HG02973 (cell line): ENCODE results near the gene TMEM109.

Experiments used
- ATAC-seq: cut with Tn5 transposase; IDR thresholded peaks from one replicate; pipeline ENCODE4 v1.9.1; 2021; ENCODE audit warnings: moderate library complexity; ENCODE audit not compliant: unreplicated experiment

The TMEM109 gene

DNA sequence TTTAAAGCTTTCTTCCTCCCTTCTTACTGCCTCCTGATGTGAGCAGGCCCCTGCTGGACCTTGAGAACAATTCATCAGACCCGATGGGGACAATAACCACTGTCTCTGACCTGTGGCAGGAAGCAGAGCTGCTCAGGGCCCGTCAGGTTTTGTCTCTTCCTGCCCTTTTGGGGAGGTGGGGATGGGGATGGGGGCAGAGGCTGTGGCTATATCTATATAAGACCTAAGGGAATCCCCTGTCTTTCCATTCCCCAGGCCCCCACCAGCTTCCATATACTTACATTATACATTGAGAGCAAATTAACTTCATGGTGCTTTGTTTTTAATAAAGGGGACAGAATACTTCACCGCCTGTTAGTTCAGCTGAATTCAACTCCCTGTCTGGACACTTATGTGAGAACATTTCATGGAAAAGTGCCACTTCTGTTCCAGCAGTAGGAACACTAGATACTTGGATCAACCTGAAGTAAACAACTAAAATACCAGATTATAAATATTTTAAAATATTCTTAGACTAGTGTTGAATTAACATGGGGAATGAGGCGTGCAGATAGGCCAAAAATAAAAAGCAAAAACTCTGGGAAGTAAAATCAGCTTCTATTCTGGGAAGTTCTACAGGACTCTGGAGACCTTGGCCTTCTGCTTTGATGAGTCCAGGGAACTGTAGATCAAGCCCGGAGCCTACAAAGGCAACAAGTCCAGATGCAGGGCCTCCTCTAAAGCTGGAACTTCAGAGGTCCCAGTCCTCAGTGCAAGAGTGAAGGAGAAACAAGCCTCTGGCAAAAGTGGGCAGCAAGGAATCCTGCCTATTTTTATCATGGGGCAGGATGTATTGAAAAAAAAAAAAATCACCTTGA is 35.5 kb upstream of the TMEM109 start:
- no peak for ATAC-seq

GRCh38 chr11:60879104-60879503 is 34.9 kb upstream of the TMEM109 start:
- ATAC-seq = no peak

DNA sequence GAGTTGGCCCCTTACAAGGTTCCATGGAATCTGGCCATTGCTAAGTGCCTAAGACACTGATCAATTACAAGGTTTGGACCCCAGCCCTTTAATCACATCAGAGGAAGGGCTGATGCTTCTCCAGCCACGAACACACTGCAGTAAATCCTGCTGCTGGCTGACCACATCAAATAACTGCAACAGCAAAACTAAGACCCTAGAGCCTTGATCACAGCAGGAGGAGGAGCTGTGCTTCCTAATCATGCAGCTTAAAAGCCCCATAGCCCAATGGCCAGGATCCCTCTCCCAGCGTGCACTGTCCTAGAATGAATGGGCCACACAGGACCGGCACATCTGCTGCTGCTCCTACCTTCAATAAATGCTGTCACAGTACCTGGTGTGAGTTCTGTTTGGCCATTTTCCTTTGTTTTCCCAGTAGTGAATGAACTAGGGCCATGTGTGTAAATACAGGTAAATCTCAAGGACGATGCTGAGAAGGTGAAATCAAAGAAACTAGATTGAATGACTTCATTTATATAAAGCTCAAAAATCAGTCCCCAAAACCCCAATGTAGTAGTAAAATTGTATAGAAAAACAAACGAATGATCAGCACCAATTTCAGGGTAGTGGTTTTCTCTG is 33.9 kb upstream of the TMEM109 start:
- no peak for ATAC-seq

DNA sequence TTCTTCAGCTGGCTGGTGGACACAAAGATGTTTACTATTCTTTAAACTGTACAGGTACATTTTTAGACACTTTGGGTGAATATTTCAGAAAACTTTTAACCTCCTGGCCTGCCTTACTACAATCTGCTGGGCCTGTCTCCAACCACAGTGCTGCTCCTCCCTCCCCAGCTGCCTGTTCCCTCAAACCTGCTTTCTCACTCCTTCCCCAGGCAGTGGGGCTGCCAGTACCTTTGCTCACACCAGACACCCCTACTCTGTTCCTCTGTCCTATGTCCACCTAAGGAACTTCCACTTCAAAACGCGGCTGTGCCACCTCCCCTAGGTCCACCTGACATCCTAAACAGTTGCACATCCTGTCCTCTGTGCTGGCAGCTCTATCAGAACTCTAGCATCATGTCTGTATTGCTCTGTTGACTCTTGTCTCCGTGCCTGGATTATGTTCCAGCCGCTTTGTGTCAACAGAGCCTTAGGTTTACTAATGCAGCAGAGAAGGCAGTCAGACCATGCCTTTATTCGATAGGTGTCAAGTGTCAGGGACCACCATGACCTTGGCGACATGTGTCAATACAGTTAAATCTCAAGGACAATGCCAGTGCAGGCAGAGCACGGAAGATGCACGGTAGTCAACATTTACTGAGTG is 33.2 kb upstream of the TMEM109 start:
- ATAC-seq = no peak

GRCh38 chr11:60887556-60887955 is 26.4 kb upstream of the TMEM109 start:
- no peak for ATAC-seq

GRCh38 chr11:60889869-60890311 is 24.1 kb upstream of the TMEM109 start:
- ATAC-seq = no peak

DNA sequence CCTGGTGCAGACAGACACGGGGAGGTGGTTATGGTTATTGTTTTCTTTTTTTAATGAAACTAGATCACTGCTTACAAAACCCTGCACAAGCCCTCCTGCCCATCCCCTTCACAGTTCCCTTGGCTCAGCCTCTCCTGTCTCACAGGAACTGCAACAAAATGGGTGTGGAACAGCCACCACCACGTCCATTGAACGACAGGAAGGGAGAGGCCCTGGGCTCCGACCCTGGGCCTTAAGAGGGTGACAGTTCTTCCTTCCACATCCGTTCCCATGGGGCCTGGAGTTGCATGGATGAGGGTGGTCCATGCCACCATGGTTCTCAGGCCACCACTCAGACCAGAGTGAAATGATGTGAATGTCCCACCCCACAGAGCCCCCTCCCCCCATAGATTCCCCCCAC is 23.3 kb upstream of the TMEM109 start:
- no peak for ATAC-seq

DNA sequence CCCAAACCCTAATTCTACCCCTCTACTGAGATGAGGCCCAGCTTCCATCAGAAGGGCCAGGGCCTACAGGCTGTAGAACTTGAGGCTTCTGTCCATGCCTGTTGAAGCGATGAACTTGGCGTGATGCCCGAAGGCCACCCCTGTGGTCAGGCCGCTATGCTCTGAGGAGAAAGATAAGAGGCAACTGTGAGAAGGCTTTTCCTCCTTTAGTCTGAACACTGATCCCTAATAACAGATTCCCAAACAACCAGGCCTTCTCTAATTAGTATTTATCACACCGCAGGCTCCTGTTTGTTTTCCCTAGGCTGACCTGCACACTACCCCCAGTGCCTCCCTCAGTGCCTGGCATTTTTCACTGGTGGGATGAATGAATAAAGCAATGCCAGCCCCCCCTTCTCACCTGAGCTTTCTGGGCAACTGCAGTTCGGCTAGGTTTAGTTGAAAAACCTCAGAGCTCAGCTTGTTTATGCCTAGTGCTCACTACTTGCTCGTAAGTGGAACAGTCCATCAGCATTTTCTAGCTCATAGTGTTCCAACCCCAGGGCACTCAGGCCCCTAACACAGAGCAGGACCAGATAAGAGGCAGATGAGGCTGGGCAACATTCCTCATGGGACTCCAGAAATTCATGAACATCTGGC is 22.7 kb upstream of the TMEM109 start:
- no peak for ATAC-seq

GRCh38 chr11:60895687-60896086 is 18.3 kb upstream of the TMEM109 start:
- no peak for ATAC-seq

- no peak for ATAC-seq
These were observed 16.5 kb upstream of the TMEM109 start for GRCh38 chr11:60897496-60897895.

DNA sequence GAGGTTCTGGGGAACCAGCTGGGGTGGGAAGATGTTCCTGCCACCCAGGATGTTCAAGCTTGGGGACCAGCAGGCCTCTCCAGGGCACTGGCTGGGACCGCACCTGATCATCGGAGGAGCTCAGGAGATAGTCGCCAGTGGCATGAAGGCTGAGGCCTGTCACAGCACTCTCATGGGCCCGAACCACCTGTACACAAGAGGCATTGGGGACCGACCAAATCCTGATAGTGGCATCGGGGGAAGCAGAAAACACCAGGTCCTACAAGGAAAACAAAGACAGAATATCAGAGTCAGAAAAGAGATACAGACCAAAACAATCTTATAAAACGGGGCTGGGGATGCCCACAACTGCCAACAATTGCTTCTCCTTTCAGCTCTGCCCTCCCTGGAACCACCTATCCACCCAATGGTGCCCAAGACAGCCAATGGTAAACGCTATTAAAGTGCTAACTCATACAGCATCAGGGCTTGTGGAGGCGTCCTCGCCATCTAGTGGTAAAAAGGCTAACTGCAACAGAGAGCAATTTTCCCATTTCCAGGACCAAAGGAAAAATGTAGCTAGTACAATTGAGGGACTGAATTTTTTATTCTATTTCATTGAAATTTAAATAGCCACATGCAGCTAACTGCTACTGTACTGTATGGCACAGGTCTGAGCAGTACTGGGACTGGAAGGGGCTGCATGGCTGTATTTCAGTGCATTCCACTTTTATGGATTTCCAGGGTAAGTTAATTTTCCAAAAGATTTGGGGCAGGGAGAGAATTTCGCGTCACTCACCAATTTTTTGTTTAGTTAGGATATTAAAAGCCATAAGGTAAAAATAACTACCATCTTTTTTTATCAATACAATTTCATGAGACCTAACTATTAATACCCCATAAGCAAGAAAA is 14.7 kb upstream of the TMEM109 start:
- no peak for ATAC-seq

DNA sequence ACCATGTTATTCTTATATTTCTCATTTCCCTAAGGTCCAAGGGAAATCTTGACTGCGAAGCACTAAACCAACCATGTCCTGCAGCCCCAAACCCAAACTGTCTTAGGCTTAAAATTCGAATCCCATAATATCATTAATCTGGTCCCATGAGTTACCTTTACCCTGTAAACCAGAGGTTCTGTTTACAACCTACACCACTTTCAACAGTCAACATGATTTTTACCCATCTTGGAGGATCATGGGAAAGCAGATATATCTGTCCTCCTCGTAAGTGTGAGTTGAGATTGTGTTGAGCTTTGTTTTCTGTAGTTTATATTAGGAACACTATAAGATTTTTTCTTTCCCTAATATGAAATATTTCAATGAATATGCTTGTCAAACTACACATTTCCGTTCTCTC is 14.0 kb upstream of the TMEM109 start:
- ATAC-seq = no peak

DNA sequence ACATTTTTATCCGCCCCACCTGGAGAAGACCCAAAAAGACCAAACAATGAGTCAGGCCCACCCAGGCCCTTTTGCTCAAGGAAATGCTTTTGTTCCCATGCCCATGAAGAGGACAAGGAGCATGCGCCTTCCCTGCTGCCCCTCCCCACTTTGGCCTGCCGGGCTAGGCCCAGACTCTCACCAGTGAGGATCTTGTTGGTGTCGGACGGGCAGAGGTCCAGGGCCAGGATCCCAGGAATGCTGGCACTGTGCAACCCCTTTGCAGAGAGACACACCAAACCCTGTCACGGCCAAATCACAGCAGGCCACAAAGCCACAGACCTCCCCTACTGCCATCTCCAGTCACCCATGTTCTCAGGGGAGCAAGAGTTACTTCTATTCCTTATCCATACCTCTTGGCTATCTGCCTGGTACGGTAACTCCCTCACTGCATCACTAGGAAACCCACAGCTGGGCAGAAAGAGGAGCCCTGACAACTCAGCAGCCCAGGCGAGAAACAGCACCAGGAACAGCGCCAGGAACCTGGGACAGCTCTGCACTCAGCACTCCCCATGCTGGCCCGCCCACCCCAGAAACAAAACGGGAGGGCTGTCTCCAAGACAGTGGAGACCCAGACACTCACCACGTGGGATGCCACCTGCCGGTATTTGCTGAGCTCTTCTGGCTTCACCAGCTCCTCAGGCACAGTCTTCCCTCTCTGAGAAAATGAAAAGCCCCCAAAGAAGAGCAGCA is 13.1 kb upstream of the TMEM109 start:
- ATAC-seq = no peak

- ATAC-seq = no peak
These were observed 11.3 kb upstream of the TMEM109 start for GRCh38 chr11:60902625-60903024.

GRCh38 chr11:60905047-60905446 is 8.9 kb upstream of the TMEM109 start:
- ATAC-seq = no peak

GRCh38 chr11:60905551-60906113 is 8.3 kb upstream of the TMEM109 start:
- no peak for ATAC-seq

DNA sequence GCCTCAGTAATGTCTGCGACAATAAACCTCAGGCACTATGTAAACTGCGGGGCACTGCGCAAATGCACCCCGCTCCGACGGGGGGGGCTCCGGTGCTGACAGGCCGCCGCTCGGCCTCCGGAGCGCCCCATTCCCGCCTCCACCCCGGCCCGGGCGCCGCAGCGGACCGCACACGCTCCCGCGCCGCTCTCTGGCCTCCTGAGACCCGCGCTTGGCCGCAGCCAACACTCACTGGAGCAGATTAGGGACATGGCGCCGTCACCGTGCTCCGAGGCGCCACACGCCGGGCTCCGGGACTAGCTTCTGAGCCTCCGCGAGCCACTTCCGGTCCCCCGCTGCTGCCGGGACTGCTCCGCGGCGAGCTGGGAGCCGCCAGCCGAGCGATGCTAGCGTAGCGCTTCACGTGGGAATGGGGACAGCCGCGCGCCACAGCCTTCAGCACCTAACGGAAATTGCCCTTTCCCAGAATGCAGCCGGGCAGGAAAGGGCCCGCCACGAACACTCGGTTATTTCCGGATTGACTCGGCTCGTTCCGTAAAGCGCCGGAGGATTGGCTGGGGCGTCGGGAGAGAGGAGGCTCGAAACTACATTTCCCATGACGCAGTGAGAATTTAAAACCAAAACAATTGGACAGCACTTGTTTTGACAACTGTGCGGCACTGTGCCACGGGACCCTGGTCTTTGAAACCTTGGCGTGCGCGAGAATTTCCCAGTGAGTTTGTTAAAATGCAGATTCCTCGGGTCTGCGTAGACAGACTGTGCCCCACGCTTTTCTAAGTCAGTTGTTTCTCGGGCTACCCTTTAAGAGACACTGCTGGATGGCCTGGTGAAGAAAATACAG is 7.6 kb upstream of the TMEM109 start, which contains the start of gene PRPF19:
TSS of gene PRPF19 (minus strand) at position 454 of the 841 bp plus-strand sequence. CDS start at position 251, 203 bp downstream.
- ATAC-seq = peak; percentile 61

DNA sequence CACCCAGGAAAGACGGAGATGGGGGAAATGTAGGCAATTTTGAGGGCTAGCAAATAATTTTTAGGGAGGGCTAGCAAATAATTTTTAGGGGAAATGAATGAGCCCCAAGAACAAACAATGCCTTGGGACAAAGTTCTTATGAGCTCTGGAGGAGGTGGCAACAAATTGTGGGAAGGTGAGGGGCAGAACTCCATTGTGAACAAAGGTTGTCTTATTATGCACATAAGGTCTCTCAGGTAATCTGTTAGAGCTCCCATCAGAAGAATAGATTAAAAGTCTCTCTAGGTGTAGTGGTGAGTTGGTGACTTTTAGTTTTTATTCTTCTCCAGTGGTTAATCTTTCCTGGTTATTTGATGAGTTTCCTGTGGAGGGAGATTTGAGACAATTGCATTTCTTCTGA is 5.2 kb upstream of the TMEM109 start:
- ATAC-seq = no peak
